Thyroid gland (tissue), 4 donors: ENCODE measurements around the gene RPTN. TPM values are rescaled to one million over a fixed set of nuclear protein-coding genes. Genes with fewer than 3 reads are reported as not detected.

Experiments
- DNase-seq, 2 donors: peaks; one replicate each; pipeline ENCODE4 v3.0.0-alpha.2; 2019
- H3K27ac ChIP-seq, 3 donors: fragments of 200-600 bp; sonication (generic); 1 replicate in 2 of 3; 2 replicates in 1 of 3; pipeline ENCODE4 v1.5.1; 2016 to 2019; ENCODE audit warnings: mild to moderate bottlenecking in 1 of 3, moderate library complexity in 1 of 3
- H3K27me3 ChIP-seq: fragments of 200-600 bp; sonication (generic); one replicate; pipeline ENCODE4 v1.5.1; 2019
- H3K36me3 ChIP-seq, 2 donors: fragments of 200-600 bp; sonication (generic); one replicate each; pipeline ENCODE4 v1.5.1; 2016 to 2019
- H3K4me1 ChIP-seq, 2 donors: fragments of 200-600 bp; sonication (generic); one replicate each; pipeline ENCODE4 v1.5.1; 2017 to 2019
- H3K4me3 ChIP-seq, 3 donors: fragments of 200-600 bp; sonication (generic); replicated peaks in 1 of 3; 1 replicate in 2 of 3; 2 replicates in 1 of 3; pipeline ENCODE4 v1.5.1; 2016; ENCODE audit warnings: mild to moderate bottlenecking in 1 of 3
- H3K9me3 ChIP-seq: fragments of 200-600 bp; sonication (generic); one replicate; pipeline ENCODE4 v1.5.1; 2017
- CTCF ChIP-seq, 6 experiments: fragments of 200-600 bp in 3 of 6; fragments of 450-650 bp in 3 of 6; sonication (generic) in 3 of 6; IDR thresholded peaks; one replicate each; pipeline ENCODE4 v1.5.1; 2016 to 2019; ENCODE audit warnings: antibody characterized with exemption in 6 of 6, mild to moderate bottlenecking in 2 of 6, inconsistent platforms in 1 of 6, moderate library complexity in 1 of 6
- POLR2A ChIP-seq, 2 donors: fragments of 450-650 bp; IDR thresholded peaks; one replicate each; pipeline ENCODE4 v1.6.1; 2017; ENCODE audit warnings: antibody characterized with exemption in 2 of 2, mild to moderate bottlenecking in 2 of 2, moderate library complexity in 1 of 2
- WGBS, 2 donors: methylation state at CpG; one replicate each; pipeline ENCODE4 v1.1.5; 2017; 5-methylcytosine and 5-hydroxymethylcytosine counted together
- intact Hi-C: fragments of 100-400 bp; cut with DNase I; formaldehyde crosslinking; loops from one replicate; pipeline ENCODE4 v1.15.1; 2023
- total RNA-seq, 4 donors: library from RNA; depleted of rRNA; stranded (reverse); fragments of >200 nt; gene quantifications; one replicate each; pipeline ENCODE4 v1.2.3, GENCODE V29; 2016

The RPTN gene
- total RNA-seq, 4 donors from 2014 or later = not detected

- Histone ChIP-seq H3K36me3 (no peaks in the 10 kb centered on the region), H3K4me3 (no peak overlapping the region), H3K4me1 (peaks cover 3 to 13% of the 10 kb centered on the region in 2 donors), H3K27me3 (no peaks in the 10 kb centered on the region), H3K9me3 (no peaks in the 10 kb centered on the region), H3K27ac (no peak overlapping the region)
- DNase-seq = no peak
- intact Hi-C loops = no loop called here
- WGBS, 2 donors = 73 to 76% methylated on average over 5 of the region's 5 CpGs
- TF ChIP-seq POLR2A (IDR thresholded peaks at IDR 0.05) = no peak
- no peak for TF ChIP-seq CTCF (IDR thresholded peaks at IDR 0.05)
Observed at GRCh38 chr1:152170287-152170905, 11.4 kb upstream of the RPTN start.

- TF ChIP-seq POLR2A (IDR thresholded peaks at IDR 0.05) (no peak), CTCF (IDR thresholded peaks at IDR 0.05) (no peak)
- H3K9me3 ChIP-seq = no peaks in the 10 kb centered on the region
- H3K4me3 ChIP-seq = no peak overlapping the region
- intact Hi-C loops = no loop called here
- DNase-seq = no peak
- H3K4me1 ChIP-seq = peaks cover 3 to 13% of the 10 kb centered on the region in 2 donors
- H3K27ac ChIP-seq = no peak overlapping the region
- H3K36me3 ChIP-seq = no peaks in the 10 kb centered on the region
- WGBS, 2 donors = 78 to 80% methylated on average over 4 of the region's 4 CpGs
- H3K27me3 ChIP-seq = no peaks in the 10 kb centered on the region
Observed at GRCh38 chr1:152169366-152170025, 10.5 kb upstream of the RPTN start.

GRCh38 chr1:152168535-152168868, 9.5 kb upstream of the RPTN start:
- intact Hi-C loops = no loop called here
- Histone ChIP-seq H3K27ac (no peak overlapping the region), H3K9me3 (no peaks in the 10 kb centered on the region), H3K27me3 (no peaks in the 10 kb centered on the region), H3K4me3 (no peak overlapping the region), H3K4me1 (peaks cover 3 to 13% of the 10 kb centered on the region in 2 donors), H3K36me3 (no peaks in the 10 kb centered on the region)
- 38 to 67% methylated on average over 1 of the region's 1 CpG for WGBS, 2 donors
- TF ChIP-seq POLR2A (IDR thresholded peaks at IDR 0.05) = no peak
- peak in 1 of 2 donors; percentile 5 for DNase-seq

- peaks cover 3 to 13% of the 10 kb centered on the region in 2 donors for H3K4me1 ChIP-seq
- H3K27me3 ChIP-seq = no peaks in the 10 kb centered on the region
- H3K4me3 ChIP-seq = no peak overlapping the region
- intact Hi-C loops = no loop called here
- no peak for TF ChIP-seq POLR2A (IDR thresholded peaks at IDR 0.05)
- TF ChIP-seq CTCF (IDR thresholded peaks at IDR 0.05) = no peak
- peak; percentile 11 to 18 for DNase-seq
- 51 to 64% methylated on average over 3 of the region's 3 CpGs for WGBS, 2 donors
- H3K27ac ChIP-seq = no peak overlapping the region
- H3K36me3 ChIP-seq = no peaks in the 10 kb centered on the region
- no peaks in the 10 kb centered on the region for H3K9me3 ChIP-seq
Observed at GRCh38 chr1:152167835-152168534, 9.0 kb upstream of the RPTN start.

- Histone ChIP-seq H3K4me1 (peaks cover 3 to 13% of the 10 kb centered on the region in 2 donors), H3K27ac (no peak overlapping the region), H3K4me3 (no peak overlapping the region), H3K9me3 (no peaks in the 10 kb centered on the region), H3K36me3 (no peaks in the 10 kb centered on the region), H3K27me3 (no peaks in the 10 kb centered on the region)
- intact Hi-C loops = no loop called here
- 29 to 50% methylated on average over 1 of the region's 1 CpG for WGBS, 2 donors
- DNase-seq = no peak
- TF ChIP-seq CTCF (IDR thresholded peaks at IDR 0.05) (no peak), POLR2A (IDR thresholded peaks at IDR 0.05) (no peak)
Observed at GRCh38 chr1:152166966-152167365, 7.9 kb upstream of the RPTN start.
